Stimulated activated CD8-positive, alpha-beta memory T cell treated with anti-CD3 and anti-CD28 coated beads, Interleukin-15, amount 100 ng/mL, for 48 hours (primary cell): Measurements from ENCODE around the gene LYSMD1.

ENCODE experiments used
- DNase-seq, 2 donors: peaks; one replicate each; pipeline ENCODE4 v3.0.0-alpha.2; 2020; ENCODE audit warnings: low read depth in 2 of 2

LYSMD1 gene

GRCh38 chr1:151142411-151143056 is 23.2 kb downstream of the LYSMD1 start:
- DNase-seq: no peak

GRCh38 chr1:151137789-151138188 is 27.9 kb downstream of the LYSMD1 start:
- DNase-seq: no peak

- no peak for DNase-seq
These were observed 30.0 kb downstream of the LYSMD1 start for GRCh38 chr1:151135433-151136385.

- DNase-seq: no peak
These were observed 30.7 kb downstream of the LYSMD1 start for GRCh38 chr1:151134991-151135390.

- DNase-seq: no peak
These were observed 31.3 kb downstream of the LYSMD1 start for GRCh38 chr1:151134396-151134795.

- no peak for DNase-seq
These were observed 32.5 kb downstream of the LYSMD1 start for GRCh38 chr1:151133018-151133806.

- no peak for DNase-seq
These were observed 33.2 kb downstream of the LYSMD1 start for GRCh38 chr1:151132335-151133017.

GRCh38 chr1:151131701-151132334 is 33.9 kb downstream of the LYSMD1 start:
- no peak for DNase-seq

- DNase-seq: peak; percentile 79 to 81
These were observed 34.6 kb downstream of the LYSMD1 start for GRCh38 chr1:151130987-151131586.

GRCh38 chr1:151128800-151129199 is 36.9 kb downstream of the LYSMD1 start:
- no peak for DNase-seq

- no peak for DNase-seq
These were observed 40.8 kb downstream of the LYSMD1 start for GRCh38 chr1:151124763-151125403.

GRCh38 chr1:151113877-151114276 is 51.8 kb downstream of the LYSMD1 start:
- DNase-seq: no peak
